Stimulated activated CD8-positive, alpha-beta memory T cell treated with anti-CD3 and anti-CD28 coated beads, Interleukin-2, amount 100 ng/mL, for 48 hours (primary cell): Measurements from ENCODE around the gene CYP11A1.

ENCODE experiments used
- DNase-seq, 2 donors: peaks; one replicate each; pipeline ENCODE4 v3.0.0-alpha.2; 2020; ENCODE audit warnings: low read depth in 2 of 2

The CYP11A1 gene

DNA sequence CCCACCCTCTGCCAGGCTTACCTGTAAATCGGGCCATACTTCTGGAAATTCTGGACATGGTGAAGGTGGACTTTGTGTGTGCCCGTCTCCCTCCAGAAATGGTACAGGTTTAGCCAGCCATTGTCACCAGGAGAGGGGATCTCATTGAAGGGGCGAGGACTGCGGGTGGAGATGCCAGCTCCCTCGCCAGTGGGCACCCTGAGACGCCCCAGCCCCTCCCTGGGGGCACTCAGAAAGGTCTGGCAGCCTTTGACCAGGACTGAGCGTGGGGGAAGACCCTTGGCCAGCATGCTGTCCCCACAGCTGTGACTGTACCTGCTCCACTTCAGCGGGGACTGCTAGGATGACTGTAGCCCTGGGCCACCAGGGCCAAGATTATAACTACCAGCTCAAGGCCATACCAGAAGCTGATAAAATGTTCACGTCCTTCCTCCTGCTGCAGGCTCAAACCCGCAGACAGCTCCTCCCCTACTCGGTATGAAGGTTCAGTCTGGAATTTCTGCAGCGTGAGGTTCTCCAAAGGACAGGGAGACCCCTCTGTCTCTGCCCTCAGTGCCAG is at the start of gene CYP11A1:
Gene CYP11A1 (minus strand): TSS at position 351 of the 559 bp plus-strand sequence. CDS start 61 bp downstream, at position 290.
- DNase-seq = no peak

DNA sequence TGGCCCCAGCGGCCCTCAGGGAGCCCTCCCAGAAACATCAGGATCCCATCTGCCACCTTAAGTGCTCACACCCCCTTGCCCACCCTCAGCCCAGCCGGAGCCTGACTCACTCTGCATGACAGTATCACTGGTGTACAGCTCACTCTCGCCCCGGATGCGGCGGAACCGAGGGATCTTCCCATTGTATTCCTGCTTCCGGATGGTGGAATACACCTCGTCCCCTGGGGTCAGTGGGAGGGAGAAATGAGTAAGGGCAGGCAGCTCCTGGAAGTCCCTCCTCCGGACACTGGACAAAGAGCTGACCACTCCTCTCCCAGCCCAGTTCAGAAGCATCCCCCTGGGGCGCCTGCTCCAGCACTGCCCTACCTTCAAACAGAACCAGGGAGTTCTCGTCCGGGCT is 49.8 kb upstream of the CYP11A1 start:
- no peak for DNase-seq

- DNase-seq = no peak
These were observed 48.8 kb upstream of the CYP11A1 start for GRCh38 chr15:74415966-74416916.

GRCh38 chr15:74414603-74415338 is 47.3 kb upstream of the CYP11A1 start:
- no peak for DNase-seq

DNA sequence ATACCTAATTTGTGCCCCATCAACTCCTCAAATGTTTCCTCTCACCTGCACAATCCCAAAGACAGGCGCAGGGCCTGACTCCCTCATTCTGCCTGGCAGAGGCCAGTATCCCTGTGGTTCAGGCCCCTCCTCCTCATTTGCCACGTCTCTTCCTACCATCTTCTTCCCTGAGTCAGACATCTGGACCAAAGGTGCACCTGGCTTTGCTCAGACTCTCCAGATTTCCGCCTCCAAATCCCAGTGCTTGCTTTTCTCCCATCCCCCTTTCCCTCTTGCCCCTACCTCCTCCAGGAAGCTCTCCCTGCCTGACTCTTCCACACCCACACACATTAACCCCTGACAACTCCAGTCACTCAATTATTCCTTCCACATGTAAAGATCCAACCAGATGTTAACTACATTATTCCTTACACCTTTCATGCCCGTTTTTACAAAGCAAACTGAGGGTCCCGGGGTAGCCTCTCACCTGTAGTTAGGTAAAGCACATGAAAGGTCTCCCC is 46.7 kb upstream of the CYP11A1 start:
- DNase-seq = no peak

GRCh38 chr15:74413350-74414080 is 46.1 kb upstream of the CYP11A1 start:
- no peak for DNase-seq

DNA sequence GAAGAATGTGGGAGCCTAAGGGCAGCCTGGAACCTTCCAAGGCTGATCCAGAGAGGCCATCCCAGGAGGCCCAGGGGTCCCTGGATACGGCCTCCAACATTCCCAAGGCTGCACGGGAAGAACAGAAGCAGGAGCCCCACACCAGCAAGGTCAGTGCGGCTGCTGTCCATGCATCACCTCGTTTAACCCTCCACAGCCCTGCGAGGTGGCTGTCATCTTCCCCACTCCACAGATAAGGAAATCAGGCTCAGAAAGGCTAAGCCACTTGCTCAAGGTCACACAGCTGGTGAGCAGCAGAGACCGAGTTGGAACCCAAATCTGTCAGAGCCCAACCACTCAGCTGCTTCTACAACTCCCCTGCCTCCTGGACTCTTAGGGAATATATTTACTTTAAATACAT is 44.7 kb upstream of the CYP11A1 start:
- no peak for DNase-seq

DNA sequence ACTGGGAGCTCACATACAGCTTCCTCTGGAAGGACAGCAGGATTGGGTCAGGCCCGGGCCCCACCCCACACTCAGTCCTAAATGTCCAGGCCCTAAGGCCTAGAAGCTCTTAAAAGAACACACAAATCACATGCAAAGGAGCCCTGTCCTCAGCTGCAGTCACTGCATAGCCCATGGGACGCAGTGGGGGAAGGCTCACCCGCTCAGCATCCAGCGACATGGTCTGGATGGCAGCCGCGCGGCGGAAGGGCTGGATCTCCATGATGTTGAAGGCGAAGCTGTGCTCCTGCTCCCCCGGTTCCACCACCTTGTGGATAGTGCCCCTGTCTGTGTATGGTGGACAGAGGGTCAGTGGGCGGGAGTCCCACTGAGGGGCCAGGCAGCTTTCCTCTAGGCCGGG is 44.2 kb upstream of the CYP11A1 start:
- no peak for DNase-seq

DNA sequence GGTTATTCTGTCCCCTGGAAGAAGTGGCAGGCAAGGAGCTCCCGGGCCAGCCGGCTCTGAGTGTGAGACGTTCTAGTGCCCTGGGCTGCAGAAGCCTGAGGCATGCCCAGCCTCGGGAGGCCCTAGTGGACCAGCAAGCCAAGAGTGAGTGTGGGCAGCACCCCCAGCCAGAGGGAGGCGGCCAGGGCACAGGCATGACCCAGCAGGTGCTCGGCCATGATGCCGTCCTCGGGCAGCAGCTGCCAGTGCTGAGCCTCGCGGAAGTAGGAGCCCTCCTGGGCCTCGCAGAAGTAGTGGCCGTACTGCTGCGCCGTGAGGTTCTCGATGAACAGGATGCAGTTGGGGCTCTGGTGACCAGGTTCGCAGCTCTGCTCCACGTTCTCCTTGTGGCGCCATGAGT is 43.1 kb upstream of the CYP11A1 start:
- DNase-seq = no peak

DNA sequence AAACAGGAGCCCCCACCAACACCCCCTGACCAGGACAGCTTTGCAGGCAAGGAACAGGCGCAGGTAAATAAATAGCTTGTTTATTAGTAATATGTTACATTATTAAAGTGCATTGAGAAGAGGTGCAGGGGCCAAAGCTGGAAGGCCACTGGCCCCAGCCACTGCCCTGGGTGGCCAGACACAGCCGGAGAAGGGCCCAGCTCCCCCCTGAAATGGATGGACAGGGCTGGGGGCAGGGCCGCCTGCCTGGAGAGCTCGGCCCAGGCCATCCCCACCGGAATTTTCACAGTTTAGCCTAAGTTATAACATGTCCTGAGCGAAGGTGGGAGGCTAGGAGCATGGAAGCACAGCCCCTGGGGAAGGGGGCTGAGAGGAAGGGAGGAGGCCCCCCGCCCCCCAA is 41.8 kb upstream of the CYP11A1 start:
- DNase-seq = no peak

GRCh38 chr15:74408815-74409214 is 41.4 kb upstream of the CYP11A1 start:
- no peak for DNase-seq

DNA sequence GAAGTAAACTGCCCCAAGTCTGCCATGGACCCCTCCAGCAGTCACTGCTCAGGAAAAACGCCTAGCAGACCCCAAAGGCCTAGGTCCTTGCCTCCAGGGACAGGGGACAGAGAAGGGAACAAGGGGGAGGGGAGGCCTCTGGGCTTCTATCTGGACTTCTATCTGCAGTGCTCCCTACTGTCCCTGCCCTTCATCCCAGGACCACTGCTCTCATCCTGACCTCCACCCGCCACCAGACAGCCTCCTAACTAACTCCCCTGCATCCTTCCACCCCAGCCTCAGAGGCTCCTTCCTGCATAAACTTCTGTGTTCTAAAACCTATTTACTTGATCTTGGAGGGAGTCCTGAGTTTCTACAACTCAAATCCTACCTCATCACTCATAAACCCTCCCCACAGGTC is 40.9 kb upstream of the CYP11A1 start:
- no peak for DNase-seq

- no peak for DNase-seq
These were observed 39.7 kb upstream of the CYP11A1 start for GRCh38 chr15:74406992-74407705.

DNA sequence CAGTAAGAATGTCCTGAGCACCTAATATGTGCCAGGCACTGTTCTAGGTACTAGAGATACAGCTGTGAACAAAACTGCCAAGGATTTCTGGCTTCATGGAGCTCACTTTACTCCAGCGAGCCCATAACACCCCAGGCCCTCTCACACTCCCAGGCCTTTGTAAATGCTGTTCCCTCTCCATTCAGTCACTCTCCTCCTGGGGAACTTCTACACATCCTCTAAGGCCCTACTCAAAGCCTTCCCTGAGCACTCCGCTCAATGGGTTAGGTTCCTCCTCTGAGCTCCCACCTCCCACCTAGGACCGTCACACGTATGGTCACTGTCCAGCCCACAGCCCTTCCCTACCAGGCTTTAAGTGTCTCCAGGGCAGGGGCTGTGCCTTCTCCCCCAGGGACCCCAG is 39.1 kb upstream of the CYP11A1 start:
- no peak for DNase-seq

DNA sequence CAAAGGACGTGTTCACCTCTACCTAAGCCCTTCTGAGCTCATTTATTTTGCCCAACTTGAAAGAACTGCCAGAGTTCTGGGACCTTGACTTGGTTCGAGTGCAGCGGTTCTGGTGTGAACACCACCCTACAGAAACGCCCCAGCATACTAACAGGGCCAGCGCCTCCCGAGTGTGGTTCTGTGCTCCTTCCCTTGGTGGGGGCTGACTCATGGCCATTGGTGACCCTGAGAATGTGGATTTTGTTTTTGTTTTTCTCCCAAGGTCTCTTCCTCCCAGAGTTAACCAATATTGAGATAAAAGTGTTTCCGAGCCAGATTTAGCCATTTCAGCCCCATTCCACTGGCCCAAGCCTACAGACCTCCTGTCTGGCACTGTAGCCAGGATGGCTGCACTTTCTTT is 38.4 kb upstream of the CYP11A1 start:
- DNase-seq = no peak

GRCh38 chr15:74403991-74404563 is 36.6 kb upstream of the CYP11A1 start:
- DNase-seq = no peak

- DNase-seq = no peak
These were observed 36.1 kb upstream of the CYP11A1 start for GRCh38 chr15:74403588-74403919.

- peak; percentile 75 to 83 for DNase-seq
These were observed 35.6 kb upstream of the CYP11A1 start for GRCh38 chr15:74402873-74403587.

DNA sequence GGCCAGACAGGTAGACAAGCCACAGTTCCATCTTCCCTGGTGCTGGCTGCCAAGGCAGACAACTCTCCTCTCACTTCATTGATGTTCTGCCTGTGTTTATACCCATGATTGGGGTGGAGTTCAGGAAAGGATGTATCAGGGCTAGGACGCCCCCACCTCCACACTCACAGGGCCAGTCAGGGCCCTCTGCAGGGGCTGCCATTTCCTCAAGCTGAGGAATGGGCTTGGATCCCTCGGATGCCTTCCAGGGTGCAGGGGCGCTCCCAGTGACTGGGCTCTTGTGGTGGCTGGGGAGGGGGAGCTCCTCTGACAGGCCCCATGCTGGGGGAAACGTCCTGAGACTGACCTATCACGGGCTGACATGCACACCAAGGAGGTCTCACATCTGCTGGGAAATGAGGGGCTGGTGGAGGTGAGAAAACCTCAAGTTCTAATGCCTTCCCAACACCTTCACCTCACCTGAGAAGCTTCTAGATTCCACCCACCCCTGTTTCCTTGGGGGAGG is 34.9 kb upstream of the CYP11A1 start:
- DNase-seq = no peak
